HG03439 (cell line): ENCODE results near the gene CREB5.

Experiments used
- ATAC-seq: cut with Tn5 transposase; IDR thresholded peaks from one replicate; pipeline ENCODE4 v1.9.1; 2021; ENCODE audit warnings: mild to moderate bottlenecking, moderate library complexity; ENCODE audit not compliant: unreplicated experiment

CREB5 gene

GRCh38 chr7:28731092-28731658 lies 318.9 kb downstream of the CREB5 start:
- no peak for ATAC-seq

- ATAC-seq: no peak
Observed at GRCh38 chr7:28732071-28732869, 320.0 kb downstream of the CREB5 start.

DNA sequence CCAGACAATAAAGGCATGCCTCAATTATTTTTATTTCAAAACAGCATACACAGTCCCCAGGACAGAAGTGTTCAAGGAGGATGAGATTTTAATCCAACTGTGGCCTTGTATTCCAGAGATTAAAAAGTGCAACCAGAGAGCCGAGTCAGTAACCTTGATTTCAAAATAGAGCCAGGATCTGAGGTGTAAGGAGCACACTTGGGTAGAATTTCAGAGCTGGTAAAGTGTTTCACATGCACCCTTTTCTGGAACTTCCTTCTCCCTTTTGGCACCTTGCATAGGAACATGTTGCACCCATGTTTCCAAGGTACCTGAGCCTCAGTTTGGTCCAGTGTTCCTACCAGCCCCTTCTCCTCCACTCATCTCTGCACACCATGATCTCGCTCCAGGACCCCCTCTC lies 320.7 kb downstream of the CREB5 start:
- ATAC-seq: no peak

GRCh38 chr7:28738412-28738811 lies 326.1 kb downstream of the CREB5 start:
- ATAC-seq: no peak

DNA sequence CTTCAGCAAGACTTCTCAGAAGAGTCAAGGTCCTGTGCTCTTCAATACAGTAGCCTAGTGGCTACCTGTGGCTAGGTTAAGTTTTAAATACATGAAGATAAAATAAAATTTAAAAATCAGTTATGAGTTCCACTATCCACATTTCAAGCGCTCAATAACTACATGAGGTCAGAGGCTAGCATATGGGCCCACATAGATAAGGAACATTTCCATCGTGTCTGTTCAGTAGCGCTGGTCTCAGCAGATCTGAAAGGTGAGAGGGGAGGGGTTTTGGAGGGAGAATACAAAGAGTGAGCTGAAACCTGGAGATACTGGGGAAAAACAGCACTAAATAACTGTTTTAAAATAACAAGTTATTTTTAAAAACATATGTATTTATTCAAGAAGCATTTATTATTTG lies 326.8 kb downstream of the CREB5 start:
- no peak for ATAC-seq

DNA sequence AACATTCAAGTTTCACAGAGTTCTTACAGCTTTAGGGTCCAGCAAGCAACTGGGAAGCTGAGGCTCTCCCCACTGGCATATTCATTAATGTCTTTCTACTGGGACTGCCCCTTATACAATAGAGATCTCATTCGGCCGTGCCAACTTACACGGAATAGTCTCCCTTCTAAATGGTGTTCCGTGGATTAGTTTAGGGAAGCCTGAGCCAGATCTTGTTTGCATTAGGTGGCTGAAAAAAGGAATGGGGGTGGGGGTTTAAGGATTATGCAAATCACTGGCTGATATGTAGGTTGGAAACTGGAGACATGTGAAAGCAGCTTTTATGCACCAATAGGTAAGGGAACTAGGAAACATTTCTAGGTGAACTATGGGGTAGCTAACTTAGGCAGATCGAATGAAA lies 327.5 kb downstream of the CREB5 start:
- no peak for ATAC-seq

DNA sequence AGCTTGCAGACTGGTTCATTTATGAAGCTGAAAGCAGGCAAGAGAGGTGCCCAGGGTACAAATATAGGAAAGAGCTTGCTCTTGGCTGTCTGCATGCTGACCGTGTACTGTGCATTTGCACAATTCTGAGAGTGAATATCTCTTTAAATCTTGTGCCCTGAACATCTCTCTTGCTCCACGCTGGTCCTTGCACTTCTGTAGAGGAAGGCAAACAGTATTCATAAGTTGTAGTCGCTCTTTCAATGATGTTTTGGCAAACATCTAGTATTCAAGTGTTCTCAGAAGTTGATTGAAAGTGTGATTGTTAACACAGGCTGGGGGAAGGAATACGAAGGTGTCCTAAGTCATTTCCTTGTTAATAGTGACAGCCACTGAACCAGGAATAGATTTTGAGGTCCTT lies 332.6 kb downstream of the CREB5 start:
- no peak for ATAC-seq

- no peak for ATAC-seq
Observed at GRCh38 chr7:28745351-28745750, 333.0 kb downstream of the CREB5 start.

- no peak for ATAC-seq
Observed at GRCh38 chr7:28747404-28747803, 335.1 kb downstream of the CREB5 start.

DNA sequence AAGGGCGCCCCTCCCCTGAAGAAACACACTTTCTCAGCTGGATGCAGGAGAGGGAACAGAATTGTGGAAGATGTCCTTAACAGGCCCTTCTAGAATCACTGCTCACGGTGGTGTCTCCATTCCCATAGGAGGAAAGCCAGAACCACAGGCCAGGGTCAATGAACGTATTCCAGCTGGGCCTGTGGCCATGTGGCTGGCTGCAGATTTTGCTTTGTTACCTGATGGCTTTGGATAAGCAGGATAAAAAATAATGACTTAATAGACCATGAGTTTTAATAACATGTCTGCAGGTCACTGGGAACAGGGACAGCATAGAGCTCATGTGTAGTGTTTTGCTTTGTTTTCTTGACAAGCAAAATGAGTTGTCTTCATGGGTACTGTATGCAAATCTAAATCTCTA lies 335.5 kb downstream of the CREB5 start:
- ATAC-seq: no peak

- no peak for ATAC-seq
Observed at GRCh38 chr7:28748346-28748745, 336.0 kb downstream of the CREB5 start.

DNA sequence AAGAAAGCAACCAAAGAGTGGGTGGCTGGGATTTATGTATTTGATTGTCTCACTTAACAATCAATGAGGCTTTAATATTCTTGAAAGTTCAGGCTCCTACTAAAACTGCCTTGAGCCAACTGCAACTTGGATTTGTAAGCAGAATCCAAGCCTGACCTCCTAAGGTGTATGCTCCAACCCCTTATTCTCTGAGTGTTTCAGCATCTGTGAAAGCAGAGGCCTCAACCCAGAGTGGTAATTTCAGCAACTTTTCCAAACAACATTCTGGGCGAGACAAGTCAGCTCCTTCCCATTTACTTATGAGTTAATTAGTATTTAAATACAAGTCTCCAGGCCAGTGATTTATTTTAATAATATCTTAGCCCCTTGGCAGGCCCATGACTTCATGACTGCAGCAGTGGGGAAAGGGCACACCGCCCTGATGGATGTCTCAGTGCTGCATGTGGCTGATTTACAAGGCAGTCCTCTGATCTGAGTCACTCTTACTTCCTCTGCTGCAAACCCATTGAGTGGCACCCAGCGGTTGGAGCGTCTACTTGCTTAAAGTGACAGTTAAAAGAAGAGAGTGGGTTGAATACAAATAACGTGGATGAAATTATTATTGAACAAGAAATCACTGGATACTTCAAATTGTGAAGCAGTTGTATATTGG lies 336.7 kb downstream of the CREB5 start:
- ATAC-seq: no peak

- ATAC-seq: no peak
Observed at GRCh38 chr7:28749638-28750037, 337.3 kb downstream of the CREB5 start.

- ATAC-seq: no peak
Observed at GRCh38 chr7:28750981-28751380, 338.7 kb downstream of the CREB5 start.

DNA sequence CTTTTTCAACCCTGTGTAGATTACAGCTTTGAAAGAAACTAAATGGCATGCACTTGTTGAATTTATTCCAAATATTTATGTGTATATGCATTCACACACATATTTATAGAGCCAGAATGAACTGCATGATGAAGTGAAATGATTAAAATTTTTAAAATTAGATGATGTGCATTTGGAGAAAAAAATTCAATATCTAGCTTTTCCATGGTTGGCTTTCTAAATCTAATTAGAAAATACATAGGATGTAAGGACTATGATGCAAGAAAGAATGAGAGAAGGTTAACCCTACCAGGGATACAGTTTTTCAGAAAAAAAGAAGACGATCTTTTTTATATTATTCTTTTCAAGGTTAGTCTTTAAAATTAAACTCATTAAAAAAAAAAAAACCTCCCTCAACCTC lies 341.3 kb downstream of the CREB5 start:
- ATAC-seq: no peak

GRCh38 chr7:28754027-28754426 lies 341.7 kb downstream of the CREB5 start:
- peak; percentile 51 for ATAC-seq

DNA sequence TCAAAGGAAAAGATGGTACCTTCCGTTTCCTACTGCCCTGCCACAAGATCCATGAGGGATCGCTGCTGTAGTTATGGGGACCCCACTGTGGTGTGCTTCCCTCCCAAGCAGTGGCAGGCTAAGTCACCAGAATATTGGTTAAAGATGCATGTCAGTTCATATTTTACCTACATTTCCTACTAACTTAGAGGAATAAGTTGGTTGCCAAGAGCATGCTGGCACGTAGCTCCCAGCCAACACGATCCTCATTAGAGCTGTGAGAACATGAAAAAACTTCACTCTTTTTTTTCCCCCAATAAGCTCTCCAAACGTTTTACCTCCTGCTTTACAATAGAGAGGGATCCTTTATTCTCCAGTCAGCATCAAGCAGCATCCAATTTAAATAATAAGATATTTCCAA lies 342.1 kb downstream of the CREB5 start:
- ATAC-seq: no peak

DNA sequence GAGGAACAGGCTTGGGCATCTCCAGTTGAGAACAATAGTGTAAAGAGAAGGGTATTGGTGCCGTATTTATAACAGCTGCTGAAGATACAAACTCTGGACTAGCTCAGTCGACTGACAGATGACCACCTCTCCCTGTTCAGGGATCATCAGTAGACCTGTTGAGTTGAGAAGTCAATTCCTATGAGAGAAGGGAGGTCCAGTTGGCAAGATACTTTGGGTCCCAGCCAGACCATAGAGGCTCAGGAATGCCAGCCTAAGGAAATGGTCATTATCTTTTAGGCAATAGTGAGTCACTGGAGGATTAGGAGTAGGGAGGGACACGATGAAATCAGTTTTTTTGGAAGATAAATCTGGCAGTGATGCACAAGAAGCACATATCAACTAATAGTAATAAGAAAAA lies 342.9 kb downstream of the CREB5 start:
- ATAC-seq: no peak

DNA sequence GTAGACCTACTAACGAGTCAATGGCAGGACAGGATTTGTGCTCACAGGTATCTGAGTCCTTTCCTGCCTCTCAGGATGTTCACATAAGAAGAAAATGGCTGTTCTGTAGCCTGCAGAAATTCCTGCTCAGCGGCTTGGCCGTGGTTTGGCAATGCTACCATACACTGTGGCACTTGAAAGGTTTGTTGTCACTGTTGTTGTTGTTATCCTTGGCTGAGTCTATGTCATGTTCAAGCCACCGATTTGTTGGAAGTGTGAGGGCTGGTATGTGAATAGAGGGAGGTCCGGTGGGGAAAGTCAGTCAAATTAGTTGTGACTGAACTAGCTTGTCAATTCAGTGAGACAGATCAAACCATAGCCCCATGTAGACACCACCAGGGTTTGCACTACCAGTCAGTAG lies 345.9 kb downstream of the CREB5 start:
- no peak for ATAC-seq

DNA sequence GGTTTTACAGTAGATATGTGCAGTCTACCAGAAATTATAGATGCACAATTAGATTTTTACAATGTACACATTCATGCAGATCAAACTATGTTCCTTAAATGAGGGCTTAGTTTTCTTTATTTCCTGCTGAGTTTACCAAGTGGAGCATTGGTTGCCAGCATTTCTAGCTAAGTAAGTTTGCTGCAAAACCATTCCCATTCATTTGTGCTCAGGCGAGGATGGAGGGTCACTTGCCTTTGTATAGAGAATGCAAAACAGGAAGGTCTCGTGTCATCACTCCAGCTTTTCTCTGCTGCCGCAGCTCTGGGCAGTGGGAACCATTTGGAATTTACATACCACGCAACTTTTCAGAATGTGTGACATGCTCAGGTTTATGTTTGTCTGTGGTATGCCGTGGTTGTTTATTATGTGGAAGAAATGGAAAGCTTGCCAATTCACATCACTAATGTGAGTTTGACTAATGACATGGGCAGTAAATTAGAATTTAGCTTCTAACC lies 347.2 kb downstream of the CREB5 start:
- no peak for ATAC-seq

- ATAC-seq: no peak
Observed at GRCh38 chr7:28761505-28761904, 349.2 kb downstream of the CREB5 start.

- no peak for ATAC-seq
Observed at GRCh38 chr7:28762651-28763050, 350.3 kb downstream of the CREB5 start.
